ENCODE results near the gene DAND5.

DAND5 gene

DNA sequence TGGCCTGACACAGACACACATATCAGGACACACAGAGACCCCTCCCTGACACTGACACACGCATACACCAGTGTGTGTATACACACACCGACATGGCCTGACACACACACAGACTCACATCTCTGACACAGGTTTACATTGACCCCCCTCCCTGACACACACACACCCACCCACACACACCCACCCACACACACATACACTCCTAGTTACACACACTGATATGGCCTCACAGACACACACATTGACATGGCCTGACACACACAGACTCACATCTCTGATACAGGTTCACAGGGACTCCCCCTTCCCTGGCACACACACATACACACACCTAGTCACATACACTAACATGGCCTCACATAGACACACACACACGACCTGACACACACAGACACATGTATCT, 21.5 kb downstream of the DAND5 start:
- Histone ChIP-seq H3K9ac (ENCODE audit: low read length) (no peak overlapping the region), H3K27me3 (ENCODE audit: control insufficient read depth in 1 of 2, insufficient read depth in 2 of 2, low read length in 2 of 2) (no peaks in the 10 kb centered on the region), H3K9me3 (ENCODE audit: low read length) (no peaks in the 10 kb centered on the region), H3K36me3 (ENCODE audit: insufficient read depth, low read length) (no peaks in the 10 kb centered on the region), H3K4me3 (ENCODE audit: low read depth in 1 of 2, low read length in 2 of 2) (no peak overlapping the region), H3K27ac (ENCODE audit: low read depth, low read length) (no peak overlapping the region), H3K4me1 (ENCODE audit: insufficient read depth, low read length) (no peaks in the 10 kb centered on the region)

- no peak overlapping the region for H3K4me3 ChIP-seq (ENCODE audit: low read depth in 1 of 2, low read length in 2 of 2)
- no peak overlapping the region for H3K9ac ChIP-seq (ENCODE audit: low read length)
These were observed 21.9 kb downstream of the DAND5 start for GRCh38 chr19:12991296-12991695.

DNA sequence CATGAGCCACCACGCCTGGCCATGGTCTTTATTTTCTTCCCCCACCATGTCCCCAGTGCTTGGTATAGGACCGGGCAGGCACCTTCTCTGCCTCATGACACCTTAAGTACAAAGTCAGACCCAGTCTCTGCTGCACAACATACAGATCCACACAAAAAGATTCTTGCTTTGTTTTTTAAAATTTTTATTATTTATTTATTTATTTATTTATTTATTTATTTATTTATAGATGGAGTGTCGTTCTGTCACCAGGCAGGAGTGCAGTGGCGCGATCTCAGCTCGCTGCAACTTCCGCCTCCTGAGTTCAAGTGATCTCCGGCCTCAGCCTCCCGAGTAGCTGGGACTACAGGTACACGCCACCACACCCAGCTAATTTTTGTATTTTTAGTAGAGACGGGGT, 23.4 kb downstream of the DAND5 start:
- peaks cover 5% of the 10 kb centered on the region for H3K4me1 ChIP-seq (ENCODE audit: insufficient read depth, low read length)
- no peaks in the 10 kb centered on the region for H3K9me3 ChIP-seq (ENCODE audit: low read length)
- no peak overlapping the region for H3K4me3 ChIP-seq (ENCODE audit: low read depth in 1 of 2, low read length in 2 of 2)
- no peaks in the 10 kb centered on the region for H3K27me3 ChIP-seq (ENCODE audit: control insufficient read depth in 1 of 2, insufficient read depth in 2 of 2, low read length in 2 of 2)
- H3K36me3 ChIP-seq (ENCODE audit: insufficient read depth, low read length) = no peaks in the 10 kb centered on the region
- no peak overlapping the region for H3K9ac ChIP-seq (ENCODE audit: low read length)
- H3K27ac ChIP-seq (ENCODE audit: low read depth, low read length) = no peak overlapping the region

More at GRCh38 chr19:12991296-12991695, 21.9 kb downstream of the DAND5 start:
- Histone ChIP-seq H3K27me3 (ENCODE audit: control insufficient read depth in 1 of 2, insufficient read depth in 2 of 2, low read length in 2 of 2) (no peaks in the 10 kb centered on the region), H3K9me3 (ENCODE audit: low read length) (no peaks in the 10 kb centered on the region), H3K27ac (ENCODE audit: low read depth, low read length) (no peak overlapping the region), H3K4me1 (ENCODE audit: insufficient read depth, low read length) (no peaks in the 10 kb centered on the region), H3K36me3 (ENCODE audit: insufficient read depth, low read length) (no peaks in the 10 kb centered on the region)

DNA sequence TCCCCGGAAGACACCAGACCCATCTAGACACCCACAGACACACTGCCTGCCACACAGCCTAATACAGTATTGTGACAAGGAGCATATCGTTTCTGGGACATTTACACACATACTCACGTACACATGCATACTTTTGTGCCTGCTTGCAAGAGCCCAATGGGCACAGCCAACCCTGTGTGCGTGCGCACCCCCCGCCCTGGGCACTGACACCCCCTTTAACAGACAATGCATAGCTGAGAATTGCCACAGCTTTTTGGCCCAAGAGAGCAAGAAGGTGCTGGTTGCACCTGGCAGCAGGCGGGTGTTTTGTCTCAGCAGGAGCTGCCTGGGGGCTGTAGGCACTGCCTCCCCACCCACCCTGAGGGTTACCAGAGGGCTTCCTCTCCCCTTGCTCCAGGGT, 24.2 kb downstream of the DAND5 start:
- Histone ChIP-seq H3K9ac (ENCODE audit: low read length) (no peak overlapping the region), H3K27me3 (ENCODE audit: control insufficient read depth in 1 of 2, insufficient read depth in 2 of 2, low read length in 2 of 2) (no peaks in the 10 kb centered on the region), H3K4me1 (ENCODE audit: insufficient read depth, low read length) (peaks cover 13% of the 10 kb centered on the region), H3K36me3 (ENCODE audit: insufficient read depth, low read length) (peaks cover 2% of the 10 kb centered on the region), H3K27ac (ENCODE audit: low read depth, low read length) (peak overlapping the region; percentile 6), H3K9me3 (ENCODE audit: low read length) (no peaks in the 10 kb centered on the region), H3K4me3 (ENCODE audit: low read depth in 1 of 2, low read length in 2 of 2) (no peak overlapping the region)

GRCh38 chr19:12994701-12995595, 25.6 kb downstream of the DAND5 start, which contains the start of gene NFIX:
Gene NFIX (plus strand): TSS chr19:12995475. CDS start chr19:12995838, 363 bp downstream.
- Histone ChIP-seq H3K9me3 (ENCODE audit: low read length) (no peaks in the 10 kb centered on the region), H3K4me3 (ENCODE audit: low read depth in 1 of 2, low read length in 2 of 2) (peak within 1 kb of the TSS; percentile 85 to 92), H3K9ac (ENCODE audit: low read length) (peak within 1 kb of the TSS; percentile 49), H3K27ac (ENCODE audit: low read depth, low read length) (peak within 1 kb of the TSS; percentile 99), H3K36me3 (ENCODE audit: insufficient read depth, low read length) (peaks cover 13% of the 10 kb centered on the region), H3K4me1 (ENCODE audit: insufficient read depth, low read length) (peaks cover 24% of the 10 kb centered on the region), H3K27me3 (ENCODE audit: control insufficient read depth in 1 of 2, insufficient read depth in 2 of 2, low read length in 2 of 2) (no peaks in the 10 kb centered on the region)

GRCh38 chr19:12995596-12996405, 26.4 kb downstream of the DAND5 start:
- peak overlapping the region; percentile 99 for H3K27ac ChIP-seq (ENCODE audit: low read depth, low read length)
- no peaks in the 10 kb centered on the region for H3K9me3 ChIP-seq (ENCODE audit: low read length)
- H3K27me3 ChIP-seq (ENCODE audit: control insufficient read depth in 1 of 2, insufficient read depth in 2 of 2, low read length in 2 of 2) = no peaks in the 10 kb centered on the region
- peak overlapping the region; percentile 49 for H3K9ac ChIP-seq (ENCODE audit: low read length)
- H3K4me1 ChIP-seq (ENCODE audit: insufficient read depth, low read length) = peaks cover 33% of the 10 kb centered on the region
- peak overlapping the region; percentile 85 to 92 for H3K4me3 ChIP-seq (ENCODE audit: low read depth in 1 of 2, low read length in 2 of 2)
- H3K36me3 ChIP-seq (ENCODE audit: insufficient read depth, low read length) = peaks cover 13% of the 10 kb centered on the region

DNA sequence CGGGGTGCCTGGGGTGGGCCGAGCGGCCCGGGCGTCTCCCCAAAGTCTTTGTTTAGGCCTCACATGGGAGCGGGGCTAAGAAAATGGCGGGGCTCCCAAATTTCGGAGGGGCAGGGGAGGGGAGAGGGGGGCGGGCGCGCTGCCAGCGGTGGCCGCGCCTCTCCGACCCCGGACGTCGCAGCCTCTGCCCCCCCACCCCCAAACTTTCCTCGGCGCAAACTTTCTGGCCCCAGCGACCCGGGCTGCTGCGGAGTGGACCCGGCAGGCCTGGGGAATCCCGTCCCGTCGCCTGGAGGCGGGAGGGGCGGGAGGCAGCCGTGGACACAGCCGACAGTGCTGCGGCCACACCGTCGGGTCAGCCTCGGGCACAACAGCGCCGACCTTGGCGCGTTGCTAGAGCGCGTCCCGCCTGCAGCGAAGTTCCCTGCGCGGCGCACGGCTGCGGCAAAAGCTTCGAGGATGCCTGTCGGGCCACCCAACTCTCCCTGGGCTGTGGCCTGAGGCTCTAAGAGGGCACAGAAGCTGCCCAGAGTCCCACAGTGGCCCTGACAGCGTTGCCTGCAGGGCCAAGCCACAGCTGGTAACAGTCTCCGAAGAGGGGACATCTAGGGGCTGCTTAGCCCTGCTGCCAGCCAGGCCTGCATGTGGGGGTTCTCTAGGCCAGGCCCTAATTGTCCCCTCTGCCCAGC, 27.2 kb downstream of the DAND5 start:
- Histone ChIP-seq H3K27me3 (ENCODE audit: control insufficient read depth in 1 of 2, insufficient read depth in 2 of 2, low read length in 2 of 2) (no peaks in the 10 kb centered on the region), H3K9ac (ENCODE audit: low read length) (peak overlapping the region; percentile 49), H3K27ac (ENCODE audit: low read depth, low read length) (peak overlapping the region; percentile 99), H3K36me3 (ENCODE audit: insufficient read depth, low read length) (peaks cover 13% of the 10 kb centered on the region), H3K9me3 (ENCODE audit: low read length) (no peaks in the 10 kb centered on the region), H3K4me1 (ENCODE audit: insufficient read depth, low read length) (peaks cover 39% of the 10 kb centered on the region), H3K4me3 (ENCODE audit: low read depth in 1 of 2, low read length in 2 of 2) (peak overlapping the region; percentile 85 to 92)

DNA sequence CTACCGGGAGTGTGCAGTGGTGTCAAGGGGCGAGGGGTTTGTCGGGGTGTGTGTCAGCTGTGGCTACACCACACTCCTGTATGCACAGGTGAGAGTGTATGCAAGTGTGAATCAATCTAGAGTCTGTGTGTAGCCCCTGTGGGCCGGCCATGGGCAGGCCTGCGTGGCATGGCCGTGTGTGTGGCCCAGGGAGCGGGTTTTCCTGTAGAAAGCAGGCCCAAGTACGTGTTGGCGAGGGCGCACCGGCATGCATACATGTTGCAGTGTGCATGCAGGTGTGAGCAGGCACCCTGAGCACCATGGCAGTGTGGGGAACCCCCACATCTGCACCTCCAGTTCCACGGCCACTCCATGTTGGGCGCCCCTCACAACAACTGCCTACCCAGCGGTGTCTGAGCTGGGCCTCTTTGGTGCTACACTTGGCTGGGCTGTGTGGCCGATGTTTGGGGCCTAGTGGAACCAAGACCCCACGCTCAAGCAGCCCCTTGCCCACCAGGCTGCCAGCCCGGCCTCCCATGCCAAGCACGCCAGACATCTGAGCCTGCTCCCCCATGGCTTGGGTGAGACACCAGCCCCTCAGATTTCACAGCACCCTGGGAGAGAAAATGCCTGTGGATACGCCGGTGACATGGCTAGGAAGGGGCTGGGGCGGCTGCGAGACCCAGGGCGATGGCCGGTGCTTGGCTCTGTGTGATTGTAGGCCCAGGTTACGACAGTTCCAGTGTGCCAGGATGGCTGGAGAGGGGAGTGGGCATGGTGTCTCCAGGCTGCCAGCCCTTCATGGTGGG, 28.0 kb downstream of the DAND5 start:
- H3K9ac ChIP-seq (ENCODE audit: low read length) = peak overlapping the region; percentile 49
- peak overlapping the region; percentile 85 to 92 for H3K4me3 ChIP-seq (ENCODE audit: low read depth in 1 of 2, low read length in 2 of 2)
- H3K9me3 ChIP-seq (ENCODE audit: low read length) = no peaks in the 10 kb centered on the region
- H3K27me3 ChIP-seq (ENCODE audit: control insufficient read depth in 1 of 2, insufficient read depth in 2 of 2, low read length in 2 of 2) = no peaks in the 10 kb centered on the region
- peaks cover 43% of the 10 kb centered on the region for H3K4me1 ChIP-seq (ENCODE audit: insufficient read depth, low read length)
- peak overlapping the region; percentile 99 for H3K27ac ChIP-seq (ENCODE audit: low read depth, low read length)
- peaks cover 13% of the 10 kb centered on the region for H3K36me3 ChIP-seq (ENCODE audit: insufficient read depth, low read length)

- peak overlapping the region in 1 of 2 donors; percentile 85 for H3K4me3 ChIP-seq (ENCODE audit: low read depth in 1 of 2, low read length in 2 of 2)
- H3K36me3 ChIP-seq (ENCODE audit: insufficient read depth, low read length) = peaks cover 13% of the 10 kb centered on the region
- H3K4me1 ChIP-seq (ENCODE audit: insufficient read depth, low read length) = peaks cover 50% of the 10 kb centered on the region
- no peaks in the 10 kb centered on the region for H3K9me3 ChIP-seq (ENCODE audit: low read length)
- H3K27me3 ChIP-seq (ENCODE audit: control insufficient read depth in 1 of 2, insufficient read depth in 2 of 2, low read length in 2 of 2) = no peaks in the 10 kb centered on the region
- H3K9ac ChIP-seq (ENCODE audit: low read length) = peak overlapping the region; percentile 49
- H3K27ac ChIP-seq (ENCODE audit: low read depth, low read length) = peak overlapping the region; percentile 99
These were observed 28.9 kb downstream of the DAND5 start for GRCh38 chr19:12997967-12998940.

DNA sequence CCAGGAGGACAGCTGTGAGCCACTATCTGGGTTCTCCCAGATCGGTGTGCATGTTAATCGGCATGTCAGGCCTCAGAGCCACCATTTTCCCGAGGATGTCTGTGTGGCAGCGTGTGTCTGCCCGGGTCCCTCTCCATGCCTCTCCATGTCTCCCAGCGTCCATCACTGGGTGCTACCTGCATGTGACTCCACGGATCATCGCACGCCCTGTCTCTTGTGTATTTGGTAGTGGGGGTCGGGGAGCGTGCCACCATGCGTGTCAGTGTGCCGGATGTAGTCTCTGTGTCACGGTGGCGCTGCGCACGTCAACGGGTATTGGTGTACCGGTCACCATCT, 31.8 kb downstream of the DAND5 start:
- H3K9ac ChIP-seq (ENCODE audit: low read length) = peak overlapping the region; percentile 12
- no peaks in the 10 kb centered on the region for H3K27me3 ChIP-seq (ENCODE audit: control insufficient read depth in 1 of 2, insufficient read depth in 2 of 2, low read length in 2 of 2)
- H3K36me3 ChIP-seq (ENCODE audit: insufficient read depth, low read length) = peaks cover 13% of the 10 kb centered on the region
- peaks cover 78% of the 10 kb centered on the region for H3K4me1 ChIP-seq (ENCODE audit: insufficient read depth, low read length)
- H3K4me3 ChIP-seq (ENCODE audit: low read depth in 1 of 2, low read length in 2 of 2) = peak overlapping the region in 1 of 2 donors; percentile 55
- H3K9me3 ChIP-seq (ENCODE audit: low read length) = no peaks in the 10 kb centered on the region
- H3K27ac ChIP-seq (ENCODE audit: low read depth, low read length) = peak overlapping the region; percentile 93

All from muscle layer of colon (tissue), 2 donors.